PFSK-1 (cell line): ENCODE data around the gene LYPD6.

ENCODE experiments used
- FOXP2 ChIP-seq: optimal IDR thresholded peaks from 2 replicates; pipeline ENCODE3; 2011; ENCODE audit warnings: borderline replicate concordance, control low read depth, inconsistent platforms; ENCODE audit not compliant: insufficient read depth; ENCODE audit errors: extremely low read length, extremely low read depth
- POLR2AphosphoS5 ChIP-seq: IDR thresholded peaks from 2 replicates; pipeline ENCODE4 v1.6.1; 2012; ENCODE audit warnings: low read depth, mild to moderate bottlenecking, control low read depth, low read length, moderate library complexity
- REST ChIP-seq, 2 experiments: IDR thresholded peaks; 2 replicates each; pipeline versions ENCODE4 v1.6.1 to v1.8.0; 2011 to 2012; ENCODE audit warnings: low read depth in 2 of 2, low read length in 2 of 2, control low read depth in 1 of 2, inconsistent platforms in 1 of 2, mild to moderate bottlenecking in 1 of 2, moderate library complexity in 1 of 2; ENCODE audit not compliant: insufficient read depth in 1 of 2
- SIN3A ChIP-seq: IDR thresholded peaks from 2 replicates; pipeline ENCODE4 v1.6.1; 2012; ENCODE audit warnings: mild to moderate bottlenecking, low read length, moderate library complexity, borderline replicate concordance; ENCODE audit not compliant: insufficient read depth
- TAF1 ChIP-seq: IDR thresholded peaks from 2 replicates; pipeline ENCODE4 v1.6.1; 2012; ENCODE audit warnings: low read length, control low read depth, borderline replicate concordance; ENCODE audit not compliant: insufficient read depth

The LYPD6 gene

DNA sequence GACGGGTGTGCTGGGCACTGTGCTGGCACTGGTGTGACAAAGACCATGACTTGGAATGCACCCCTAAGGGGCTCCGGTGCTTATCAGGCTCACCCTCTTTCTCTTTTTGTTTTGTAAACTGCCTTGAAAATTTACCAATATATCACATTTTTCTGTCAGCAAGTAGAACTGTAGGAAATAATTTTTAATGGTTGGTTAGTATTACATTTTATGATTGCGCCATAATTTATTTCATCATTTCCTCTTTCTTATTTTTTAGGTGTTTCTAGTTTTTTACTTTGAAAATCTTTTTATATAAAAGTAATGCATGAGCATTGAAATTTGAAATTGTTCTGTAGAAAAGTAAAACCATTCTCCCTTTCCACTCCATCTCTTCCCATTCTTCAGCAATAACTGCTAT, 156.3 kb downstream of the LYPD6 start:
- TF ChIP-seq SIN3A: no peak
- TF ChIP-seq POLR2AphosphoS5: no peak
- no peak for TF ChIP-seq REST (IDR thresholded peaks at IDR 0.05; ENCODE audit: insufficient read depth in 1 of 2, low read depth in 2 of 2, low read length in 2 of 2)
- no peak for TF ChIP-seq FOXP2
- no peak for TF ChIP-seq TAF1

- TF ChIP-seq TAF1 (no peak), SIN3A (no peak), FOXP2 (no peak), REST (IDR thresholded peaks at IDR 0.05; ENCODE audit: insufficient read depth in 1 of 2, low read depth in 2 of 2, low read length in 2 of 2) (no peak), POLR2AphosphoS5 (no peak)
These were observed 156.8 kb downstream of the LYPD6 start for GRCh38 chr2:149487189-149487588.

DNA sequence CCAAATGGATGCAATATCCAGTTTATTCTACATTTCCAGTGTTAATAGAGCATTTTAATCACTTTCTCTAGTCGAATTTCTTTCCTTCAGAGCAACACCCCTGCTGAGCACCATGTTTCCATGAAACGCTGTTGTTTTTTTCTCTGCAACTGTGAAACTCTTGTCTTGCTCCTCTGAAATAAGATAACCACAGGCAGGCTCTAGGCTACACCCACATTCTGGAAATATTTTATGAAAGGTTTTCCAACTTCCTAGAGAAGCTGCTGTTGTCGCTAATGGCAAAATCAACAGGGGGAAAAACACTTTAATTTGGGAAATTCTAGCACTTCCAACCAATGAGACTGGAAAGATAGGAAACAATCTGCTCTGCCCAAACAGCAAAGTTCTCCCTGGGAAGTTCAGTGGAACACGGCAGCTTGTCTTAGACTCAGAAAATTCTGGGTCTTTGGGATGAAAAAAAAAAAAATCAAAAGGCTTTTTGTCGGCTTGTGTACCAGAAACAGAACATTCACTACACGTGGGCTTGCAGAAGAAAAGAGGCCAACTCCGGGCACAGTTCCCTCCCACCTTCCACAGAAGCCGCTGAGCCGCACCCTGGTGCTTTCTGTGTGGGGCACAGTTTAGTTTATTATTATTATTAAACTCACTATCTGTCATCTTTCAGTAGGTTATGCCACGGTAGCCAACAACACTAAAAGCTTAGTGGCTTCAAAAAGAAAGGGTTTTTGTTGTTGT, 158.5 kb downstream of the LYPD6 start:
- TF ChIP-seq REST (IDR thresholded peaks at IDR 0.05; ENCODE audit: insufficient read depth in 1 of 2, low read depth in 2 of 2, low read length in 2 of 2): no peak
- no peak for TF ChIP-seq TAF1
- no peak for TF ChIP-seq SIN3A
- no peak for TF ChIP-seq POLR2AphosphoS5
- TF ChIP-seq FOXP2: no peak

GRCh38 chr2:149489452-149489851, 159.1 kb downstream of the LYPD6 start:
- no peak for TF ChIP-seq TAF1
- no peak for TF ChIP-seq SIN3A
- TF ChIP-seq REST (IDR thresholded peaks at IDR 0.05; ENCODE audit: insufficient read depth in 1 of 2, low read depth in 2 of 2, low read length in 2 of 2): no peak
- no peak for TF ChIP-seq FOXP2

DNA sequence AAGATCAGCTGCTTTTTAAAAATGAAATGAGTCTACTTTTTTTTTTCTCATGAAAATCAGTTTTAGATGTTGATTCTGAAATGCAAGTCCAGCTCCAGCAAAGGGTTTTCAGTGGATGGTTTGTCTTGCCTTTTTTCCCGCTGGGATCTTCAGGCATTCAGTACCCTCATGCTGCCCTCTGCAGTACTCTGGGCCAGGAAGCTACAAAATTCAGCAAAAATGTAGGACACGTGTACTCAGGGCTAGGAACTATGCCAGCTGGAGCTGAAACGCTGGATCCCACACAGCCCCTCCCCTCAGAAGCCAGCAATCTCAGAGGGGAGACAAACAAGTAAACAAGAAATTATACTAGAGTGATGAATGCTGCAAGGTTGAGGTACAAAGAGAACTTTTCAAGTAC, 159.9 kb downstream of the LYPD6 start:
- TF ChIP-seq SIN3A (no peak), POLR2AphosphoS5 (no peak), FOXP2 (no peak), TAF1 (no peak), REST (IDR thresholded peaks at IDR 0.05; ENCODE audit: insufficient read depth in 1 of 2, low read depth in 2 of 2, low read length in 2 of 2) (no peak)
